GM12874 (cell line): ENCODE measurements around the gene ASAP2.

Source experiments
- TF ChIP-seq, protein P1 (sequence below): IDR thresholded peaks from 2 replicates; pipeline ENCODE4 v1.5.1; 2011; ENCODE audit warnings: low read depth, mild to moderate bottlenecking, control low read depth, low read length, moderate library complexity; ENCODE audit not compliant: insufficient read depth

ASAP2 gene

GRCh38 chr2:9236045-9236344, 29.4 kb downstream of the ASAP2 start:
- TF ChIP-seq, protein P1, sequence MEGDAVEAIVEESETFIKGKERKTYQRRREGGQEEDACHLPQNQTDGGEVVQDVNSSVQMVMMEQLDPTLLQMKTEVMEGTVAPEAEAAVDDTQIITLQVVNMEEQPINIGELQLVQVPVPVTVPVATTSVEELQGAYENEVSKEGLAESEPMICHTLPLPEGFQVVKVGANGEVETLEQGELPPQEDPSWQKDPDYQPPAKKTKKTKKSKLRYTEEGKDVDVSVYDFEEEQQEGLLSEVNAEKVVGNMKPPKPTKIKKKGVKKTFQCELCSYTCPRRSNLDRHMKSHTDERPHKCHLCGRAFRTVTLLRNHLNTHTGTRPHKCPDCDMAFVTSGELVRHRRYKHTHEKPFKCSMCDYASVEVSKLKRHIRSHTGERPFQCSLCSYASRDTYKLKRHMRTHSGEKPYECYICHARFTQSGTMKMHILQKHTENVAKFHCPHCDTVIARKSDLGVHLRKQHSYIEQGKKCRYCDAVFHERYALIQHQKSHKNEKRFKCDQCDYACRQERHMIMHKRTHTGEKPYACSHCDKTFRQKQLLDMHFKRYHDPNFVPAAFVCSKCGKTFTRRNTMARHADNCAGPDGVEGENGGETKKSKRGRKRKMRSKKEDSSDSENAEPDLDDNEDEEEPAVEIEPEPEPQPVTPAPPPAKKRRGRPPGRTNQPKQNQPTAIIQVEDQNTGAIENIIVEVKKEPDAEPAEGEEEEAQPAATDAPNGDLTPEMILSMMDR = no peak

DNA sequence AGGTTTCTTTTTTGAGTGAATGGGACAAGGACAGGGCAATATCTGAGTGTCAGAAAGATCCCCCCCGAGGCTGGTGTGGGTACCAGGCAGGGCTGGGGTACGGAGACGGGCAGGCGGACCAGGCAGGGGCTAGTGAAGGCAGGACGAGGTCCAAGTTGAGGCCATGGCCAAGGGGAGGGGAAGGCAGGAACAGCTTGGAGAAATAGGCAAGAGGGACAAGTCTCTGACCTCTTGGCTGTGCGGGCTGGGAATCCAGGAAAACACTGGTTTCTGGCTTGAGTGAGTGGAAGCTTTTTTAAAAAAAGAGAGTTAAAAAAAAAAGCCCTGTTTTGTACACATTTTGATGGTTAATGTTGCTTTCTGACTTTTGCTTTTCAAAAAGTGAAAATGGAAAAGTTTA, 30.3 kb downstream of the ASAP2 start:
- TF ChIP-seq, protein P1 = no peak

GRCh38 chr2:9237831-9238230, 31.2 kb downstream of the ASAP2 start:
- TF ChIP-seq, protein P1 = no peak

- TF ChIP-seq, protein P1 = no peak
These were observed 32.1 kb downstream of the ASAP2 start for GRCh38 chr2:9238591-9239326.

DNA sequence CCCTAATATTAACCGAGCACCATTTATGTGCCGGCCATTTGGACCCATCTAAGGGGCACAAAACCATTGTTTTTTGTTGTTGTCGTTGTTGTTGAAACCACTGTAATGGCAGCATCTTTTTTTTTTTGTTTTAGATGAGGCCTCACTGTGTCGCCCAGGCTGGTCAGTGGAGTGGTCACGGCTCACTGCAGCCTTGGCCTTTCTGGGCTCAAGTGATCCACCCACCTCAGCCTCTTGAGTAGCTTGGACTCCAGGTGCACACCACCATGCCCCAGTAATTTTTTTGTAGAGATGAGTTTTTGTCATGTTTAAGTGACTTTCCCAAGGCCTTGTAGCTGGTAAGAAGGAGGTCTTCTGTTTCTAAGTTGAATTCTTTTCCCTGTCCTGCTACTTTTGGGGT, 33.0 kb downstream of the ASAP2 start:
- TF ChIP-seq, protein P1 = no peak

- TF ChIP-seq, protein P1 = no peak
These were observed 34.1 kb downstream of the ASAP2 start for GRCh38 chr2:9240745-9241144.

DNA sequence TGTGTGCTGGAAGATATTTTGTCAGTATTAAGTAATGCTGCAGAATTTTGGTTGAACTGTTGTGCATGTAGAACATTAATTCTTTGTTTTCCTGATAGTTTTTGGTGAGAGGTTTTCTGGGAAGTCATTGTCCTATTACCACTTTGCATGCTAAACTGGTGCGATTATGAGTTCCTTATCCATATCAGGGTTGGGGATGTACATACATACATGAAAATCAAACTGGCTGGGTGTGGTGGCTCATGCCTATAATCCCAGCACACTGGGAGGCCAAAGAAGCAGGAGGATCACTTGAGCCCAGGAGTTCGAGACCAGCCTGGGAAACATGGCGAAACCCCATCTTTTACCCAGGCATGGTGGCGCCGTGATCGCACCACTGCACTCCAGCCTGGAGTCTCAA, 34.6 kb downstream of the ASAP2 start:
- TF ChIP-seq, protein P1 = no peak
